SJSA1 (cell line): Measurements from ENCODE around the gene SLC6A9. TPM values are rescaled to one million over a fixed set of nuclear protein-coding genes. Genes with fewer than 3 reads are reported as not detected.

Experiments used
- DNase-seq, 2 experiments: peaks; one replicate each; pipeline ENCODE4 v3.0.0-alpha.2; 2015 to 2020; ENCODE audit warnings: low spot score in 2 of 2, low read depth in 1 of 2
- H3K27ac ChIP-seq: fragments of 250-450 bp; sonication (Bioruptor Pico); 2 replicates; pipeline ENCODE4 v1.5.1; 2020; ENCODE audit warnings: mild to moderate bottlenecking, moderate library complexity
- H3K27me3 ChIP-seq: fragments of 250-450 bp; sonication (Bioruptor Pico); replicated peaks from 2 replicates; pipeline ENCODE4 v1.5.1; 2020; ENCODE audit warnings: mild to moderate bottlenecking, moderate library complexity
- H3K36me3 ChIP-seq: fragments of 250-450 bp; sonication (Bioruptor Pico); 2 replicates; pipeline ENCODE4 v1.5.1; 2020; ENCODE audit warnings: mild to moderate bottlenecking
- H3K4me1 ChIP-seq: fragments of 250-450 bp; sonication (Bioruptor Pico); replicated peaks from 2 replicates; pipeline ENCODE4 v1.6.1; 2021; ENCODE audit warnings: mild to moderate bottlenecking
- H3K4me3 ChIP-seq: fragments of 250-450 bp; sonication (Bioruptor Pico); 2 replicates; pipeline ENCODE4 v1.5.1; 2020; ENCODE audit warnings: mild to moderate bottlenecking
- H3K9me3 ChIP-seq: fragments of 250-450 bp; sonication (Bioruptor Pico); replicated peaks from 2 replicates; pipeline ENCODE4 v1.5.1; 2020; ENCODE audit warnings: mild to moderate bottlenecking
- total RNA-seq: library from RNA; depleted of rRNA; stranded (reverse); fragments of >200 nt; shearing (Covaris generic); gene quantifications from 2 replicates; pipeline ENCODE4 v1.2.3, GENCODE V29; 2014

SLC6A9 gene
- total RNA-seq, 1 experiment from 2014 or later = 0.66 TPM

DNA sequence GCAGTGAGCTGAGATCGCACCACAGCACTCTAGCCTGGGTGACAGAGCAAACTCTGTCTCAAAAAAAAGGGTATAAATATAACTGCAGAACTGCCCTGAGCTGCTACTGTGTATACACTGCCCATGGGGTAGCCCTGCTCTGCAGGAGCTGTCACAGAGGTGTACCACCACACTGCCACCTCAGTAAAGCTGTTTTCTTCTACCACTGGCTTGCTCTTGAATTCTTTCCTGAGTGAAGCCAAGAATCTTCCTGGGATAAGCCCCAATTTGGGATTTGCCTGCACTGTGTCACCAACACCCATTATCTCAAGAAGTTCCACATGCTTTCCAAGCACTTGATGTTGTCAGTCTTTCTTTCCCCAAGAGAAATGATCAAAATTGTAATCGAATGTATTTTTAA lies 30.6 kb upstream of the SLC6A9 start:
- no peak for DNase-seq
- Histone ChIP-seq H3K36me3 (no peaks in the 10 kb centered on the region), H3K27me3 (0 out of 2 replicates have a peak, but pooled peaks cover 12% of the 10 kb centered on the region), H3K27ac (no peak overlapping the region), H3K4me1 (no peaks in the 10 kb centered on the region), H3K4me3 (no peak overlapping the region), H3K9me3 (no peaks in the 10 kb centered on the region)

DNA sequence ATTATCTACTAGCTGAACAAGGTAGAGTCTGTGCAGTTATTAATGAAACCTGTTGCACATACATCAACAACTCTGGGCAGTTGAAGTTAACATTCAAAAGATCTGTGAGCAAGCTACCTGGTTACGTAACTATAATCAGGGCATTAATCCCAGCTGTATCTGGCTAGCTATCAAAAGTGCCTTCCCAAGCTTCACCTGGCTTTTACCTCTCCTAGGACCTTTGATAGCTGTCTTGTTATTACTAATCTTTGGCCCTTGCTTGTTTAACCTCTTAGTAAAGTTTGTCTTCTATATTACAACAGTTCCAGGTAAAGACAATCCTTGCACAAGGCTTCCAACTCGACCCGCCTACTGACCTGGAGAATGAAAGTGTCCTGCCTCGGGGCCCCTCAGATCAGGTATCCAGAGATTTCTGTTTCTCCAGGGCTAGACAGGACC lies 29.6 kb upstream of the SLC6A9 start:
- Histone ChIP-seq H3K4me1 (no peaks in the 10 kb centered on the region), H3K36me3 (no peaks in the 10 kb centered on the region), H3K27me3 (0 out of 2 replicates have a peak, but pooled peaks cover 8% of the 10 kb centered on the region), H3K4me3 (no peak overlapping the region), H3K9me3 (no peaks in the 10 kb centered on the region), H3K27ac (no peak overlapping the region)
- DNase-seq = no peak

DNA sequence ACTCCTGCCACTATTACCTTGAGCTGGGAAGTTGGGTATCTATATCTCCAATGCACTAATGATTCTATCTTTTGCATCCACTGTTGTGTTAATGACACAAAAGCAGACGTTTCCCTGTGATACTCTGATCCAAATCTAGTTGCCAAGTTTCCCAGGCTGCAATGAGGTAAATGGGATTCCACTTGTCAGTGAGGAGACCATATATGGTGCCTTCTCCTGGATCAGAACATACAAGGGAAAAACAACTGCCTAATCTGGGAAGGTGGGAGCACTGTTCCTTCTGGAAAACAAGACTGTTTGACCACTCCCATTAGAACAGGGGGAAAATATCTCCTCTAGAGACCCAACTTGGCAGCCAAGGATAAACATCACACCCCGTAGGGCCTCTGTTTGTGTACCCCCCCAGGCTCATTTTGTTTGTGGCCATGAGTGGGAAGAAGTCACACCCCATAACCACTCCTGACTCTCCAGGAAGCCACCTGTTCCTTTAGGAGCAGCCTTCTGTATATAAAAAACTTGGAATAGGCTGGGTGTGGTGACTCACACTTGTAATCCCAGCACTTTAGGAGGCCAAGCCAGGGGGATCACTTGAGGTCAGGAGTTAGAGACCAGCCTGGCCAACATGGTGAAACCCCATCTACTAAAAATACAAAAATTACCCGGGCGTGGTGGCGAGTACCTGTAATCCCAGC lies 28.5 kb upstream of the SLC6A9 start:
- Histone ChIP-seq H3K36me3 (no peaks in the 10 kb centered on the region), H3K27ac (no peak overlapping the region), H3K9me3 (no peaks in the 10 kb centered on the region), H3K4me3 (no peak overlapping the region), H3K4me1 (no peaks in the 10 kb centered on the region), H3K27me3 (0 out of 2 replicates have a peak, but pooled peaks cover 8% of the 10 kb centered on the region)
- no peak for DNase-seq

DNA sequence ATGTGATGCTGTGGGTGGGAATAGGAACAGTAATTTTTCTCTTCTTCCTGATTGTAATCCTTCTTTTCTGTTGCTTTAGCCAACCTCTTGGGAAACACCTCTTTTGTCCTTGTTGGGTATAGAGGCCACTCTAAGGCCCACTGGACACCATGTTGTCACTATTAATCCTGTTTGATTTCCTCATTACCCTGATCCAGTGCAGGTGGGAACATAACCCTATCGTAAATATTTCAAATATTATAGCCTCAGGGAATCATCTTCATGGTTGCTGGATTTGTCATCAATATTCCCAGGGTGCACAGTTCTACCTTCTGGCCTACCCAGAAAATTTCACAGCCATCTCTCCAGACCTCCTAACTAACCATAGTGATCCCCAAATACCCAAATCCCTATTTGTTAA lies 27.9 kb upstream of the SLC6A9 start:
- Histone ChIP-seq H3K27ac (no peak overlapping the region), H3K9me3 (no peaks in the 10 kb centered on the region), H3K36me3 (no peaks in the 10 kb centered on the region), H3K4me3 (no peak overlapping the region), H3K4me1 (no peaks in the 10 kb centered on the region), H3K27me3 (0 out of 2 replicates have a peak, but pooled peaks cover 7% of the 10 kb centered on the region)
- DNase-seq = no peak

DNA sequence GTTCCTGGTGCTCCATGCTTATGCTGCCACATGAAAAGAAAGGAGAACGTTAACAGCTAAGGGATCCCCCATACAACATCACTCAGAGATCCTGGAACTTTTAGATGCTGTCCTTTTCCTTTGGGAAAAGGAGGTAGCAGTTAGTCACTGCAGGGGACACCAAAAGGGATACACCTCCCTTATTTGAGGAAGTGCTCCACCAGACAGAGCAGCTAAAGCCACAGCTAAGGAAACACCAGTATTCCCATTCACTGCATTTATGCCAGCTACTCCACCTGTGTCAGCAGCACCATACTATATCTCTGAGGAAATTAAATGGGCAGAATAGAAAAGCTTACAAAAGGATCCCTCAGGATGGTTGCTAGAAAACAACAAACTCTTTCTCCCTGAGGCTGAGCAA lies 26.0 kb upstream of the SLC6A9 start:
- DNase-seq = no peak

DNA sequence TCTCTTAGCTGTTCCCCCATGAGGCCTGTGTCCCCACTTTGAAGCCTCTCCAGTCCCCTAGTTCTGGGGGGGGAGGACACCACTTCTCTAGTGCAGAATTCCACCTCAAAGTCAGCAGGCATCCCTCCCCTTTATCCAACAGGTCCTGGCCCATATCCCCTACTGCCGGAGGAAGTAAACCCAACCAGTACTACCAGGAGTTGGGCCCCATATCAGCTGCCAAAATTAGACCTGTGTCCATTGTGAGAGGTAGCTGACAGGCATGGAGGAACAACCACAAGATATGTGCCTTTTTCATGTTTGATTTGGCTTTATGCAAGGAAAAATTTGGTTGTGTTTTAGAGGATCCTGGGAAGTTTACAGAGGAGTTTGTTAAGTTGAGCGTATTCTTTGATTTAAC lies 22.1 kb upstream of the SLC6A9 start:
- H3K27ac ChIP-seq = no peak overlapping the region
- no peaks in the 10 kb centered on the region for H3K36me3 ChIP-seq
- no peaks in the 10 kb centered on the region for H3K27me3 ChIP-seq
- DNase-seq = no peak
- peaks cover 18% of the 10 kb centered on the region for H3K4me1 ChIP-seq
- H3K9me3 ChIP-seq = no peaks in the 10 kb centered on the region
- H3K4me3 ChIP-seq = no peak overlapping the region

More for the DNA sequence above, 26.0 kb upstream of the SLC6A9 start:
- Histone ChIP-seq H3K27me3 (no peaks in the 10 kb centered on the region), H3K4me1 (no peaks in the 10 kb centered on the region), H3K9me3 (no peaks in the 10 kb centered on the region), H3K36me3 (no peaks in the 10 kb centered on the region), H3K27ac (no peak overlapping the region), H3K4me3 (no peak overlapping the region)

DNA sequence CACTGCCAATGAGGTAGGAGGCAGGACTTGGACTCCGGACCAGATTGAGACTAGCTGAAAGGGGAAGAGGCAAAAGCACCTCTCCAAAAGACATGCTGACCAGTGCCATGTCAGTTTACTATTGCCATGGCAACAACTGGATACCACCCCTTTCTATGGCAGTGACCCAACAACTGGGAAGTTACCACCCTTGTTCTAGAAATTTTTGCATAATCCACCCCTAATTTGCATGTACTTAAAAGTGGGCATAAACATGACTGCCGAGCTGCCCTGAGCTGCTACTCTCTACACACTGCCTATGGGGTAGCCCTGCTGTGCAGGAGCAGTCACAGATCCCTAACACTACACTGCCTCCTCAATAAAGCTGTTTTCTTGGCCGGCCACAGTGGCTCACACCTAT lies 19.0 kb upstream of the SLC6A9 start:
- Histone ChIP-seq H3K4me3 (no peak overlapping the region), H3K4me1 (peaks cover 28% of the 10 kb centered on the region), H3K36me3 (no peaks in the 10 kb centered on the region), H3K27ac (no peak overlapping the region), H3K9me3 (no peaks in the 10 kb centered on the region), H3K27me3 (no peaks in the 10 kb centered on the region)
- DNase-seq = no peak

DNA sequence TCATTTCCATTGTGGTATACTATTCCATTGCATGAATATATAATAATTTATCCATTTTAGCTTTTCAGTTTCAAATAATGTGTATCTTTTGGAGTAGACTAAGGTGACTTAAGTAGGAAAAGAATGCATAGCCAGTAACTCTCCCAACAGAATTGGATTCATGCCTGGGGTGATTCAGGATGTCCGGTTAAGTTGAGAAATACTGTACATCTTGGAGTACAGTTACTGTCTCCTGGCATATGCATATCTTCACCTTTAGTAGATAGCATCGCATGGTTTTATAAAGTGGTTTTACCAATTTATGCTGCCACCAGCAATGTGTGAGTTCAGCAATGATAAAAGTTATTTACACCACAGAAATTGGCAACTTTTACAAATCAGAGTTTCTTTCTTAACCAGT lies 18.6 kb upstream of the SLC6A9 start:
- DNase-seq = no peak
- H3K27ac ChIP-seq = no peak overlapping the region
- no peak overlapping the region for H3K4me3 ChIP-seq
- H3K27me3 ChIP-seq = no peaks in the 10 kb centered on the region
- no peaks in the 10 kb centered on the region for H3K9me3 ChIP-seq
- peaks cover 28% of the 10 kb centered on the region for H3K4me1 ChIP-seq
- no peaks in the 10 kb centered on the region for H3K36me3 ChIP-seq

DNA sequence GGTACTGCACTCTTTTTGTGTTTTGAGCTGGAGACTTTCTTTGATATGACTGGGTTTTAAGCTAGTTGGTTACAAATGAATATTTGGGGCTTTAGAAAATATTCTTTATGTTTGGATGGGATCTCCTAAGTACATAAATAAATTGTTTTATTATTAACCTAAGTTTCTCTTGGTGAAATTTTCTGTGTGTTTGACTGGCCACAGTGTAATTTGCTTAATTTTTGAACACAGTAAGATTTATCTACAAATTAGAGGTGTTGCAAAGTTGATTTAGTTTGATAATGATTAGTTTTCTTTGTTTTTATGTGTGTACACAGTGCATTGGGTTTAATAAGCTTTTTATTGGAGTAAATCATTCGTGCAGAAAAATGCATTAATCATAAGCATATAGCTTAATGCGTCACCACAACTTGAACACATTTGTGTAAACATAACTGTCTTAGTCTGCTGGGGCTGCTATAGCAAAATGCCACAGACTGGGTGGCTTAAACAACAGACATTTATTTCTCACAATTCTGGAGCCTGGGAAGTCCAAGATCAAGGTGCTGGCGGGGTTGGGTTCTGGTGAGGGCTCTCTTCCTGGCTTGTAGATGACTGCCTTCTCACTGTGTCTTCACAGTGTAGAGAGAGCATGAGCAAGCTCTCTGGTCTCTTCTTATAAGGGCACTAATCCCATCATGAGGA lies 17.4 kb upstream of the SLC6A9 start:
- peak in 1 of 2 experiments; percentile 36 for DNase-seq
- Histone ChIP-seq H3K27me3 (no peaks in the 10 kb centered on the region), H3K36me3 (no peaks in the 10 kb centered on the region), H3K4me3 (no peak overlapping the region), H3K4me1 (peaks cover 38% of the 10 kb centered on the region), H3K27ac (peak overlapping the region; percentile 7; the same call in 1 of the 2 replicates), H3K9me3 (no peaks in the 10 kb centered on the region)

DNA sequence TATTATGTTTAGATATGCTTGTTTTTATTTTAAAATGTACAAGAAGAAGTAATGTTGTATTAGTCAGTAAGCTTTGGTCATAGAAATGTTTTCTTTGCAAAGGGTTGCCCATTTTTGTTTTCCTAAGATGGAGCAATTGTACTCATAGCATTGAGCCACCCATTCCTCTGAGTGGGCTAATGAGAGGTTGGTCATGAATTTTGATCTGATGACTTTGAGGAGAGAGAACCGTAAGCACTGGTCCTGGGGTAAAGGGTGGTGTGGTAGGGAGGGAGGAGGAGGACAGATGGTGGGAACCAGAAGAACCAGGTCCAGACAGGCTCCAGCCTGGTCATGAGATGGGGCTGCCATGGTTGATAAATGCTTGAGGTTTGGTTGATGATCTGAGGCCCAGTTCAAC lies 15.9 kb upstream of the SLC6A9 start:
- no peaks in the 10 kb centered on the region for H3K9me3 ChIP-seq
- H3K27ac ChIP-seq = no peak overlapping the region
- H3K36me3 ChIP-seq = no peaks in the 10 kb centered on the region
- H3K27me3 ChIP-seq = no peaks in the 10 kb centered on the region
- H3K4me3 ChIP-seq = no peak overlapping the region
- DNase-seq = no peak
- peaks cover 38% of the 10 kb centered on the region for H3K4me1 ChIP-seq

DNA sequence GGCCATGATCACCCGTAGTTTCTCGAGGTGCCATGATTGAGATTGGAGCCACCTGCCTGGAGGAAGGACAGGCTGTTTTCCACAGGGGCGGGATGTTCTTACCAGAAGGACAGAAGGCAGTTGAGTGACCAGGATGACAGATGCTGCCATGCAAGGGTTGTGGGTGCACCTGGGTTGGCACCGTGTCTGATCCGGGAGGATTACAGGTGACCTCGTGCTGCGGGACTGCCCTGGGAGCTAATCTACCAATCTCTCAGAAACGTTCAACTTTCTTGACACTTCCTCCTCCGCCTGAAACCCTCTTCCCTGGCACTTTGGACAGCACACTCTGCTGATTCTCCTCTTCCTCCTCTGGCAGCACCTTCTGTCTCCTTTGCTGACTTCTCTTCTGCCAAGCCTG lies 13.8 kb upstream of the SLC6A9 start:
- Histone ChIP-seq H3K4me1 (peaks cover 36% of the 10 kb centered on the region), H3K27ac (no peak overlapping the region), H3K36me3 (no peaks in the 10 kb centered on the region), H3K9me3 (no peaks in the 10 kb centered on the region), H3K4me3 (no peak overlapping the region), H3K27me3 (no peaks in the 10 kb centered on the region)
- no peak for DNase-seq

DNA sequence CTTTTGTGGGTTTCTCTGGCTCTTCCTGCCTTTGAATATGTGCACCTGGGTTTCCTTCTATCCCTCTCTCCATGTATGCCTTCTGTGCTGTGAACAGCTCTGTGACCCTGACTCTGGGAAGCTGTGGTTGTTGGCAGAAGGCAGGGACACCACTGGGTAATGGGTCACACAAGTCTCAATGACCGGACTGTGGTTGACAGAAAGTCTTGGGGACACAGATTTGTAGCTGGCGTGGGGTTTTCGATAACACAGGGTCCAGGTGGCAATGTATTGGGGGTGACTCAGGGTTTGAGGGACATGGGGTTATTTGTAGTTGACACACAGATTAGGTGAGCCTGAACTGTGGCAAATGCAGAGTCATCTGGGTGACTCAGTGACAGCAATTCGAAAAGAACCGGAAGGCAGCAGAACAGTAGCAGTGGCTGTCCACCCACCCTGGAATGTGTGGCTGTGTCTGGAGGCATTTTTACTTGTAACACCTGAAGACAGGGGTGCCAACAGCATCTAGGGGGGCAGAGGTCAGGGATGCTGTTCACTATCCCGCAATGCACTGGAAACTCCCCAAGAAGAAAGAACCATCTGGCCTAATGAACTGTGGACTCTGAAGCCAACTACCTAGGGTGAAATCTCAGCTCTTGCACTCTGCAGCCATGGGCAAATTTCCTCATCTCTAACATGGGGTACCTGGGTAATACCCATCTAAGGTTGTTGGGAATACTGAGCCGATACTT lies 13.0 kb upstream of the SLC6A9 start:
- H3K4me3 ChIP-seq = no peak overlapping the region
- no peaks in the 10 kb centered on the region for H3K27me3 ChIP-seq
- H3K36me3 ChIP-seq = no peaks in the 10 kb centered on the region
- no peak for DNase-seq
- H3K9me3 ChIP-seq = no peaks in the 10 kb centered on the region
- no peak overlapping the region for H3K27ac ChIP-seq
- peaks cover 28% of the 10 kb centered on the region for H3K4me1 ChIP-seq

DNA sequence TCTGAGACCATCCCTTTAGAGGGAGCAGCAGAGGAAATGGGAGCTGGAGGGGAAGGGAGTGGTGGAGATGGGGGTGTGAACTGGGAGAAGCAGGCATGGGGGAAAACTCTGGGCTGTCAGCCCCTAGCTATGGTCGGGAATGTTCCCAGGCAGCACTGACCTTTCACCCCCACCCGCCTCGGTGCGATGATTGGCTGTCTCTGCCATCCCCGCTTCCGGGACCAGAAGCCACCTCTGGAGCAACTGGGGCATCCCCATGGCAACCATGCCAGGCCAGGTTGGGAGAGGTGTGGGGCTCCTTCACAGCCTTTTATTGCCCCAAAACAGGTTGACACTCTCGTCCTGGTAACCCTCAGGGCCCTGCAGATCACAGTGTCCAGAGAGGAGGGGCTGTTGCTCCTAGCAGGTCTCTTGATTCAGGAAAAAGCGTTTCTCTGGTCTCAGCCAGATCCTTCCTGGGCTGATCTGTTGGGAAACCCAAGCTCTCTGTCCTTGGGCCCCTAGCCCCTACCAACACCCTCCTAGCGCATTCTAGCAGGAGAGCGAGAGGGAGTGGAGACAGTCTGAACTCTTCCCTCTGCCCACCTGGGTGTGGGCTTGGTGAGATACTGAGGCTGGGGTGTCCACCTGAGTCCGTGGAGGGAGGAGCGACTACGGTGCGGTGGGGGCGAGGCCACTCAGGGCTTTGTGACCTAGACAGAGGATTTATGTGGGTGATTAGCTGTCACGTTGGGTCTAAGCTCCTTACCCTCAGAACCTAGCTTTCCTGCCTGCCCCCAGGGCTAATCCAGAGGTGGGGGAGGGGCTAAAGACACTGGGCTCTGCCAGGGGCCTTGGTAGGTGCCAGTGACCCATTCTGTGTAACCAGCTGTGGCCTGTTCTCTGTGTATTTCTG lies 12.2 kb upstream of the SLC6A9 start:
- Histone ChIP-seq H3K27me3 (no peaks in the 10 kb centered on the region), H3K4me3 (no peak overlapping the region), H3K36me3 (no peaks in the 10 kb centered on the region), H3K9me3 (no peaks in the 10 kb centered on the region), H3K27ac (no peak overlapping the region), H3K4me1 (peaks cover 20% of the 10 kb centered on the region)
- no peak for DNase-seq
